HepG2 (cell line): ENCODE data around the gene ATP6V0D1. TPM values are rescaled to one million over a fixed set of nuclear protein-coding genes. Genes with fewer than 3 reads are reported as not detected.
A peak's percentile ranks its signal among the peaks of the same experiment; 100 is the strongest.

Source experiments
- BATF2 ChIP-seq: sonication (generic); formaldehyde crosslinking; IDR thresholded peaks from 2 replicates; pipeline ENCODE4 v1.8.0; 2022; ENCODE audit warnings: mild to moderate bottlenecking, missing genetic modification reagents, moderate library complexity
- CEBPZ ChIP-seq: IDR thresholded peaks from 2 replicates; pipeline ENCODE4 v1.6.1; 2012; ENCODE audit warnings: low read length, improper control_type of control experiment
- DMTF1 ChIP-seq: sonication (generic); formaldehyde crosslinking; IDR thresholded peaks from 2 replicates; pipeline ENCODE4 v1.4.0; 2020; ENCODE audit warnings: mild to moderate bottlenecking, missing genetic modification reagents
- HIC2 ChIP-seq: sonication (generic); formaldehyde crosslinking; IDR thresholded peaks from 2 replicates; pipeline ENCODE4 v1.9.0; 2022; ENCODE audit warnings: low read depth, missing genetic modification reagents
- KDM5B ChIP-seq: sonication (generic); formaldehyde crosslinking; IDR thresholded peaks from 2 replicates; pipeline ENCODE4 v1.4.0; 2020; ENCODE audit warnings: missing genetic modification reagents, mild to moderate bottlenecking, borderline replicate concordance
- REXO4 ChIP-seq: sonication (generic); formaldehyde crosslinking; IDR thresholded peaks from 2 replicates; pipeline ENCODE4 v1.8.0; 2022; ENCODE audit warnings: missing genetic modification reagents, mild to moderate bottlenecking, borderline replicate concordance
- SALL1 ChIP-seq: sonication (generic); formaldehyde crosslinking; IDR thresholded peaks from 2 replicates; pipeline ENCODE4 v1.8.0; 2022; ENCODE audit warnings: mild to moderate bottlenecking, missing genetic modification reagents
- STAG1 ChIP-seq: sonication (generic); formaldehyde crosslinking; IDR thresholded peaks from 2 replicates; pipeline ENCODE4 v1.4.0; 2020; ENCODE audit warnings: missing genetic modification reagents
- ZBTB39 ChIP-seq: sonication (generic); formaldehyde crosslinking; IDR thresholded peaks from 2 replicates; pipeline ENCODE4 v1.5.0; 2020; ENCODE audit warnings: missing genetic modification reagents
- ZNF431 ChIP-seq: sonication (generic); formaldehyde crosslinking; IDR thresholded peaks from 2 replicates; pipeline ENCODE4 v1.9.0; 2022; ENCODE audit warnings: missing genetic modification reagents, low read depth, mild to moderate bottlenecking, borderline replicate concordance
- ZNF607 ChIP-seq: sonication (generic); formaldehyde crosslinking; IDR thresholded peaks from 2 replicates; pipeline ENCODE4 v1.5.1; 2020; ENCODE audit warnings: missing genetic modification reagents, mild to moderate bottlenecking, borderline replicate concordance
- ZNF740 ChIP-seq: sonication (generic); formaldehyde crosslinking; IDR thresholded peaks from 2 replicates; pipeline ENCODE4 v1.4.0; 2020; ENCODE audit warnings: missing genetic modification reagents
- ZSCAN5A ChIP-seq: sonication (generic); formaldehyde crosslinking; IDR thresholded peaks from 2 replicates; pipeline ENCODE4 v1.8.0; 2022; ENCODE audit warnings: mild to moderate bottlenecking, missing genetic modification reagents, borderline replicate concordance
- polyA plus RNA-seq, 8 experiments: library from polyadenylated mRNA; depleted of rRNA in 3 of 8; stranded (reverse) in 7 of 8; unstranded in 1 of 8; fragments of >200 nt; fragmentation: Illumina TruSeq in 4 of 8; extraction: Trizol in 4 of 8; gene quantifications; 2 replicates each; pipeline versions ENCODE4 v1.2.1 to v1.2.3, GENCODE V29; 2011 to 2016; ENCODE audit warnings: low read depth in 4 of 8, missing spikeins in 1 of 8, mixed read lengths in 1 of 8; ENCODE audit not compliant: insufficient read depth in 1 of 8
- total RNA-seq, 5 experiments: library from RNA; depleted of rRNA; stranded (reverse); fragments of >200 nt; fragmentation: Illumina TruSeq; extraction: Trizol; gene quantifications; 2 replicates each; pipeline ENCODE4 v1.2.3, GENCODE V29; 2016; ENCODE audit warnings: low read depth in 1 of 5

The ATP6V0D1 gene
- total and polyA plus RNA-seq, 2 of the 13 experiments (the other 11 are each of a cell fraction or from before 2014, with no cell fraction given) = 51.1 to 61.3 TPM

GRCh38 chr16:67445913-67446907 lies 34.7 kb downstream of the ATP6V0D1 start (continued):
- TF ChIP-seq ZNF740 (CRISPR knock-in tag) (peak; percentile 87), ZBTB39 (CRISPR knock-in tag) (peak; percentile 94), REXO4 (no peak), CEBPZ (no peak), ZSCAN5A (CRISPR knock-in tag) (0 out of 2 replicates have a peak, but pooled peaks have one; percentile 25), KDM5B (CRISPR knock-in tag) (peak; percentile 93), SALL1 (no peak), BATF2 (CRISPR knock-in tag) (no peak), DMTF1 (CRISPR knock-in tag) (no peak), ZNF607 (CRISPR knock-in tag) (peak; percentile 46; the same call in 1 of the 2 replicates), ZNF431 (0 out of 2 replicates have a peak, but pooled peaks have one; percentile 37), HIC2 (CRISPR knock-in tag) (peak; percentile 76), STAG1 (CRISPR knock-in tag) (no peak)
